CD14-positive monocyte (primary cell): ENCODE results near the gene METTL4. TPM values are rescaled to one million over a fixed set of nuclear protein-coding genes. Genes with fewer than 3 reads are reported as not detected.

Experiments used
- DNase-seq, 3 donors: peaks; one replicate each; pipeline ENCODE4 v3.0.0-alpha.2; 2011 to 2022
- H2AFZ ChIP-seq: 2 replicates; pipeline ENCODE4 v1.6.0; 2012; ENCODE audit warnings: mild to moderate bottlenecking, low read depth, low read length, inconsistent platforms; ENCODE audit not compliant: insufficient read depth, poor library complexity, severe bottlenecking
- H3K27ac ChIP-seq, 2 donors: 1 replicate in 1 of 2; 2 replicates in 1 of 2; pipeline ENCODE4 v1.5.1; 2012 to 2013; ENCODE audit warnings: low read length in 2 of 2, control low read depth in 1 of 2, inconsistent platforms in 1 of 2, low read depth in 1 of 2, mild to moderate bottlenecking in 1 of 2
- H3K27me3 ChIP-seq, 2 donors: one replicate each; pipeline versions ENCODE4 v1.6.0 to v1.6.1; 2011 to 2013; ENCODE audit warnings: low read length in 2 of 2; ENCODE audit not compliant: control insufficient read depth in 2 of 2, insufficient read depth in 2 of 2
- H3K36me3 ChIP-seq, 2 donors: replicated peaks in 1 of 2; 1 replicate in 1 of 2; 2 replicates in 1 of 2; pipeline versions ENCODE4 v1.5.1 to v1.6.1; 2012 to 2013; ENCODE audit warnings: low read length in 2 of 2, control low read depth in 1 of 2, inconsistent platforms in 1 of 2, mild to moderate bottlenecking in 1 of 2; ENCODE audit not compliant: insufficient read depth in 2 of 2, control insufficient read depth in 1 of 2
- H3K4me1 ChIP-seq, 2 donors: 1 replicate in 1 of 2; 2 replicates in 1 of 2; pipeline versions ENCODE4 v1.5.1 to v1.6.1; 2012 to 2013; ENCODE audit warnings: low read length in 2 of 2, control low read depth in 1 of 2, inconsistent platforms in 1 of 2, mild to moderate bottlenecking in 1 of 2, moderate library complexity in 1 of 2; ENCODE audit not compliant: insufficient read depth in 2 of 2, control insufficient read depth in 1 of 2
- H3K4me2 ChIP-seq: replicated peaks from 2 replicates; pipeline ENCODE3; 2012; ENCODE audit warnings: low read length, moderate library complexity, mild to moderate bottlenecking; ENCODE audit not compliant: poor library complexity, severe bottlenecking; ENCODE audit errors: extremely low read depth
- H3K4me3 ChIP-seq, 3 experiments: fragments of 200-600 bp in 1 of 3; sonication (generic) in 1 of 3; replicated peaks in 1 of 3; 1 replicate in 2 of 3; 2 replicates in 1 of 3; pipeline ENCODE4 v1.5.1; 2011 to 2013; ENCODE audit warnings: low read length in 3 of 3, mild to moderate bottlenecking in 3 of 3, control low read depth in 2 of 3, low read depth in 2 of 3, inconsistent platforms in 1 of 3, moderate library complexity in 1 of 3
- H3K79me2 ChIP-seq: 2 replicates; pipeline ENCODE4 v1.6.0; 2012; ENCODE audit warnings: mild to moderate bottlenecking, control low read depth, inconsistent platforms, low read length, moderate library complexity; ENCODE audit not compliant: insufficient read depth
- H3K9ac ChIP-seq: 2 replicates; pipeline ENCODE4 v1.6.0; 2017; ENCODE audit warnings: low read length, mild to moderate bottlenecking; ENCODE audit not compliant: insufficient read depth, poor library complexity, severe bottlenecking
- H3K9me3 ChIP-seq, 2 donors: replicated peaks in 1 of 2; 1 replicate in 1 of 2; 2 replicates in 1 of 2; pipeline versions ENCODE4 v1.5.1 to v1.6.1; 2012 to 2013; ENCODE audit warnings: low read length in 2 of 2, control low read depth in 1 of 2; ENCODE audit not compliant: control insufficient read depth in 1 of 2, insufficient read depth in 1 of 2
- H4K20me1 ChIP-seq: 2 replicates; pipeline ENCODE4 v1.6.0; 2012; ENCODE audit warnings: mild to moderate bottlenecking, low read length, control low read depth, moderate library complexity; ENCODE audit not compliant: insufficient read depth
- H3K27ac Mint-ChIP-seq, 7 donors: one replicate each; pipeline ENCODE4 v1.8.0; 2020; ENCODE audit warnings: mild to moderate bottlenecking in 7 of 7, mixed read lengths in 7 of 7, moderate library complexity in 6 of 7, inconsistent platforms in 2 of 7
- H3K27me3 Mint-ChIP-seq, 3 donors: one replicate each; pipeline ENCODE4 v1.8.0; 2021 to 2022; ENCODE audit warnings: low read depth in 3 of 3, mild to moderate bottlenecking in 3 of 3, mixed read lengths in 3 of 3, moderate library complexity in 3 of 3, inconsistent platforms in 1 of 3
- H3K36me3 Mint-ChIP-seq, 2 donors: one replicate each; pipeline ENCODE4 v1.8.0; 2020; ENCODE audit warnings: mixed read lengths in 2 of 2, inconsistent platforms in 1 of 2, mild to moderate bottlenecking in 1 of 2
- H3K4me1 Mint-ChIP-seq: one replicate; pipeline ENCODE4 v1.8.0; 2020; ENCODE audit warnings: mild to moderate bottlenecking, mixed read lengths
- H3K4me3 Mint-ChIP-seq, 2 donors: one replicate each; pipeline ENCODE4 v1.8.0; 2020; ENCODE audit warnings: mild to moderate bottlenecking in 2 of 2, mixed read lengths in 2 of 2, moderate library complexity in 1 of 2
- H3K9me3 Mint-ChIP-seq, 7 donors: one replicate each; pipeline ENCODE4 v1.8.0; 2020 to 2022; ENCODE audit warnings: mixed read lengths in 7 of 7, mild to moderate bottlenecking in 6 of 7, moderate library complexity in 6 of 7, inconsistent platforms in 2 of 7
- CTCF ChIP-seq: fragments of 200-600 bp; IDR thresholded peaks from one replicate; pipeline ENCODE4 v1.8.0; 2022; ENCODE audit warnings: antibody characterized with exemption, mild to moderate bottlenecking
- WGBS: methylation state at CpG from one replicate; pipeline ENCODE4 v1.1.5; 2013; ENCODE audit warnings: missing lambda C conversion rate; ENCODE audit not compliant: insufficient coverage; 5-methylcytosine and 5-hydroxymethylcytosine counted together
- intact Hi-C, 2 donors: fragments of 100-400 bp; cut with micrococcal nuclease; formaldehyde crosslinking; loops; one replicate each; pipeline versions ENCODE4 v1.15.0 to v1.15.1; 2023
- polyA plus RNA-seq, 3 donors: library from polyadenylated mRNA; depleted of rRNA in 1 of 3; unstranded in 2 of 3; stranded (reverse) in 1 of 3; fragments of 300-500 nt in 2 of 3; fragments of >200 nt in 1 of 3; fragmentation: Illumina TruSeq in 2 of 3; gene quantifications; 1 replicate in 2 of 3; 2 replicates in 1 of 3; pipeline ENCODE4 v1.2.3, GENCODE V29; 2012 to 2021

The METTL4 gene
- polyA plus RNA-seq, 3 donors = 3.0 to 4.1 (median 3.3) TPM

- Histone ChIP-seq H3K9ac (no peak overlapping the region), H3K4me3 (no peak overlapping the region), H3K4me2 (no peak overlapping the region), H3K9me3 (no peaks in the 10 kb centered on the region), H2AFZ (no peak overlapping the region), H3K36me3 (peaks cover 57 to 93% of the 10 kb centered on the region in 2 donors), H3K27me3 (no peaks in the 10 kb centered on the region), H3K79me2 (peaks cover 6% of the 10 kb centered on the region), H3K4me1 (no peaks in the 10 kb centered on the region), H3K27ac (peak overlapping the region in 1 of 2 donors; percentile 27), H4K20me1 (no peaks in the 10 kb centered on the region)
- Mint-ChIP-seq H3K36me3 (peaks cover 34 to 64% of the 10 kb centered on the region in 2 donors), H3K4me1 (no peaks in the 10 kb centered on the region), H3K27me3 (no peaks in the 10 kb centered on the region), H3K4me3 (no peak overlapping the region), H3K27ac (peak overlapping the region in 2 of 7 donors; percentile 0 to 61), H3K9me3 (no peaks in the 10 kb centered on the region)
- 100% methylated on average over 4 of the region's 5 CpGs for WGBS
- intact Hi-C loops = no loop called here
- DNase-seq = no peak
- TF ChIP-seq CTCF = no peak
Measured at GRCh38 chr18:2588666-2589344, 17.5 kb upstream of the METTL4 start.

- H3K79me2 ChIP-seq = peaks cover 6% of the 10 kb centered on the region
Measured at GRCh38 chr18:2587788-2588187, 16.5 kb upstream of the METTL4 start.

More at GRCh38 chr18:2587788-2588187, 16.5 kb upstream of the METTL4 start:
- Histone ChIP-seq H3K4me3 (no peak overlapping the region), H3K27me3 (no peaks in the 10 kb centered on the region), H3K4me1 (no peaks in the 10 kb centered on the region), H3K9ac (no peak overlapping the region), H4K20me1 (no peaks in the 10 kb centered on the region), H3K27ac (peak overlapping the region in 1 of 2 donors; percentile 59), H3K9me3 (no peaks in the 10 kb centered on the region), H3K36me3 (peaks cover 56 to 95% of the 10 kb centered on the region in 2 donors), H2AFZ (no peak overlapping the region), H3K4me2 (no peak overlapping the region)
- no peak for DNase-seq
- H3K9me3 Mint-ChIP-seq = no peaks in the 10 kb centered on the region
- H3K27me3 Mint-ChIP-seq = no peaks in the 10 kb centered on the region
- no peaks in the 10 kb centered on the region for H3K4me1 Mint-ChIP-seq
- TF ChIP-seq CTCF = no peak
- no CpG with 5 or more reads among the region's 3 CpGs for WGBS
- intact Hi-C loops = no loop called here
- no peak overlapping the region for H3K27ac Mint-ChIP-seq
- no peak overlapping the region for H3K4me3 Mint-ChIP-seq
- H3K36me3 Mint-ChIP-seq = peaks cover 37 to 66% of the 10 kb centered on the region in 2 donors
